Transverse colon (tissue), 4 donors: Measurements from ENCODE around the gene DKK3. TPM values are rescaled to one million over a fixed set of nuclear protein-coding genes. Genes with fewer than 3 reads are reported as not detected.

Source experiments
- DNase-seq: peaks from one replicate; pipeline ENCODE4 v3.0.0-alpha.2; 2019
- H3K27ac ChIP-seq, 4 donors: fragments of 200-600 bp; sonication (generic); 2 replicates each; pipeline ENCODE4 v1.5.1; 2016 to 2018; ENCODE audit warnings: inconsistent platforms in 4 of 4
- H3K27me3 ChIP-seq: fragments of 200-600 bp; sonication (generic); 2 replicates; pipeline ENCODE4 v1.5.1; 2017; ENCODE audit warnings: inconsistent platforms
- H3K36me3 ChIP-seq, 4 donors: fragments of 200-600 bp; sonication (generic); 2 replicates each; pipeline ENCODE4 v1.5.1; 2017 to 2019; ENCODE audit warnings: inconsistent platforms in 4 of 4
- H3K4me1 ChIP-seq, 4 donors: fragments of 200-600 bp; sonication (generic); 2 replicates each; pipeline ENCODE4 v1.5.1; 2017 to 2020; ENCODE audit warnings: inconsistent platforms in 4 of 4
- H3K4me3 ChIP-seq, 4 donors: fragments of 200-600 bp; sonication (generic); 1 replicate in 1 of 4; 2 replicates in 3 of 4; pipeline versions ENCODE4 v1.5.1 to v1.6.1; 2017 to 2019; ENCODE audit warnings: inconsistent platforms in 4 of 4
- H3K9me3 ChIP-seq, 2 donors: fragments of 200-600 bp; sonication (generic); 2 replicates each; pipeline ENCODE4 v1.5.1; 2017 to 2019; ENCODE audit warnings: inconsistent platforms in 2 of 2
- CTCF ChIP-seq, 5 experiments: fragments of 200-600 bp in 3 of 5; fragments of 450-650 bp in 2 of 5; sonication (generic) in 3 of 5; IDR thresholded peaks; 1 replicate in 2 of 5; 2 replicates in 3 of 5; pipeline ENCODE4 v1.5.1; 2016 to 2017; ENCODE audit warnings: antibody characterized with exemption in 5 of 5, inconsistent platforms in 3 of 5, mild to moderate bottlenecking in 2 of 5, moderate library complexity in 1 of 5
- EP300 ChIP-seq: sonication (generic); formaldehyde crosslinking; IDR thresholded peaks from one replicate; pipeline ENCODE4 v1.6.1; 2017; ENCODE audit warnings: antibody characterized with exemption, low read depth
- POLR2A ChIP-seq: fragments of 450-650 bp; IDR thresholded peaks from one replicate; pipeline ENCODE4 v1.6.1; 2016; ENCODE audit warnings: antibody characterized with exemption, mild to moderate bottlenecking, moderate library complexity
- POLR2AphosphoS5 ChIP-seq, 3 donors: sonication (generic); formaldehyde crosslinking; IDR thresholded peaks; one replicate each; pipeline ENCODE4 v1.6.1; 2016; ENCODE audit warnings: antibody characterized with exemption in 3 of 3
- WGBS, 2 donors: methylation state at CpG; one replicate each; pipeline ENCODE4 v1.1.5; 2018; ENCODE audit warnings: low coverage in 1 of 2; 5-methylcytosine and 5-hydroxymethylcytosine counted together
- in situ Hi-C, 4 donors: fragments of 200-750 bp; cut with MboI; loops; one replicate each; pipeline versions ENCODE4 v1.15.0 to v1.15.1; 2017; ENCODE audit warnings: low sequenced_read_pairs in 3 of 4, low pct_ligation_motif_present in 1 of 4, low pct_unique_long_range_greater_than_20kb in 1 of 4
- intact Hi-C: fragments of 100-400 bp; cut with DNase I; formaldehyde crosslinking; loops from one replicate; pipeline ENCODE4 v1.15.1; 2023; ENCODE audit warnings: low total_unique reads
- total RNA-seq, 4 donors: library from RNA; depleted of rRNA; stranded (reverse); fragments of >200 nt; gene quantifications; one replicate each; pipeline ENCODE4 v1.1.0, GENCODE V29; 2016

The DKK3 gene
- total RNA-seq, 4 donors from 2014 or later: 27.2 to 181 (median 40.1) TPM

- Histone ChIP-seq H3K4me3 (no peak overlapping the region), H3K27ac (no peak overlapping the region), H3K36me3 (peaks cover 0 to 9% (median 4%) of the 10 kb centered on the region in 4 donors), H3K4me1 (no peaks in the 10 kb centered on the region), H3K9me3 (no peaks in the 10 kb centered on the region), H3K27me3 (no peaks in the 10 kb centered on the region)
- TF ChIP-seq POLR2AphosphoS5 (IDR thresholded peaks at IDR 0.05) (no peak), EP300 (no peak), POLR2A (no peak), CTCF (IDR thresholded peaks at IDR 0.05) (no peak)
- intact Hi-C loops: no loop called here
- no peak for DNase-seq
- 78 to 80% methylated on average over 1 of the region's 1 CpG for WGBS, 2 donors
- in situ Hi-C loops: no loop called here
Observed at GRCh38 chr11:11960687-11961086, 47.7 kb downstream of the DKK3 start.

GRCh38 chr11:11959601-11960000 is 48.8 kb downstream of the DKK3 start:
- Histone ChIP-seq H3K4me3 (no peak overlapping the region), H3K27ac (no peak overlapping the region), H3K36me3 (peaks cover 0 to 20% (median 9%) of the 10 kb centered on the region in 4 donors), H3K27me3 (no peaks in the 10 kb centered on the region), H3K9me3 (no peaks in the 10 kb centered on the region), H3K4me1 (no peaks in the 10 kb centered on the region)
- intact Hi-C loops (loop anchor here (10.0 kb wide), 1 partner anchor 55 kb away; no protein-coding TSS in a partner anchor), in situ Hi-C loops (no loop called here)
- no peak for DNase-seq
- TF ChIP-seq CTCF (IDR thresholded peaks at IDR 0.05) (no peak), POLR2A (no peak), EP300 (no peak), POLR2AphosphoS5 (IDR thresholded peaks at IDR 0.05) (no peak)

DNA sequence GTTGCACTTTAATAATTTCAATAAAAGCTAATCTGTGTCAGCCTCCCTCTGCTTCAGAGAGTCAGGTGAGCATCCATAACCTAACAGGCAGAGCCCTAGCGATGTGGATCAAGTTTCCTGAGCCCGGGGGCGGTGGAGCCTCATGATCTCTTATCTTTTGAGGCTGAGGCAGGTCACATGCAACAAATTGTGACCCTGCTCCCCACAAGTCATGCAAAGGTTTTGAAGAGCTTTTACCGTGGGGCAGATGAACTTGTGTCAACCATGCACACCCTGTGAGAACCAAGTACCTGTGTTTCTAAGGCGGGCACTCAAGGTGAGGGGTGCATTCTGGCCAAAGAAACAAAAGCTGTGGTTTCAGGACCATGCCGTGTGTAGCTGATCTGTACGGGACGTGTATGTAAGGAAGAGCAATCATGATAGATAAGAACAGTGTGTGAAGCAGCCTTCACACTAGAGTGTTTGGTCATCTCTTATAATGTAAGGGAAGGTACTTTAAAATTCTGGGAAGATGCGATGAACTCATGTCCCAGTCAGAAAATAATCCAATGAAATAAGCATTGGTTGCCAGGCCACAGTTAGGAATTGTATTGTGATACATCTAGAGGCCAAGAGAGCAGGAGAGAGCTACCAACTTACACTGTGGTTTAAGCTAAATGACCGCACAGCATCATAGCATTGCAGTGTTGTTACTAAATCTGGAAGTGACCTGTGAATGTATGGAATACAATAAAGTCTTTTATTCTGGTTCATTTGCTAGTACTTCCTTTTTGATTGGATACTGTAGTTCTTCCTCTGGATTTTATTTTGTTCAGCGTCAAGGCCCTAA is 49.8 kb downstream of the DKK3 start:
- TF ChIP-seq POLR2A (no peak), CTCF (IDR thresholded peaks at IDR 0.05) (no peak), POLR2AphosphoS5 (IDR thresholded peaks at IDR 0.05) (no peak), EP300 (no peak)
- Histone ChIP-seq H3K27ac (no peak overlapping the region), H3K4me1 (no peaks in the 10 kb centered on the region), H3K36me3 (peaks cover 0 to 29% (median 14%) of the 10 kb centered on the region in 4 donors), H3K9me3 (no peaks in the 10 kb centered on the region), H3K27me3 (no peaks in the 10 kb centered on the region), H3K4me3 (no peak overlapping the region)
- DNase-seq: no peak
- in situ Hi-C loops (no loop called here), intact Hi-C loops (loop anchor here (10.0 kb wide), 1 partner anchor 56 kb away; no protein-coding TSS in a partner anchor)
- WGBS, 2 donors: 90 to 94% methylated on average over 8 to 11 of the region's 11 CpGs

DNA sequence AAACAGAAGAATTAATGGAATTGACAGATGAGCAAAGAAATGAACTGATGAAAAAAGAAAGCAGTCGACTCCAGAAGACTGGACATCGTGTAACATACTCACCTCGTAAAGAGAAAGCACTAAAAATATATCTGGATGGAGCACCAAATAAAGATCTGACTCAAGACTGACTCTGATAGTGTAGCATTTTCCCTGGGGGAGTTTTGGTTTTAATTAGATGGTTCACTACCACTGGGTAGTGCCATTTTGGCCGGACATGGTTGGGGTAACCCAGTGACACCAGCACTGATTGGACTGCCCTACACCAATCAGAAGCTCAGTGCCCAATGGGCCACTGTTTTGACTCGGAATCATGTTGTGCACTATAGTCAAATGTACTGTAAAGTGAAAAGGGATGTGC is 52.4 kb downstream of the DKK3 start:
- Histone ChIP-seq H3K9me3 (no peaks in the 10 kb centered on the region), H3K4me3 (no peak overlapping the region), H3K4me1 (no peaks in the 10 kb centered on the region), H3K27ac (no peak overlapping the region), H3K27me3 (no peaks in the 10 kb centered on the region), H3K36me3 (peaks cover 0 to 54% (median 24%) of the 10 kb centered on the region in 4 donors)
- DNase-seq: no peak
- WGBS, 2 donors: 92 to 95% methylated on average over 5 of the region's 5 CpGs
- in situ Hi-C loops: no loop called here
- TF ChIP-seq POLR2A (no peak), POLR2AphosphoS5 (IDR thresholded peaks at IDR 0.05) (no peak), CTCF (IDR thresholded peaks at IDR 0.05) (no peak), EP300 (no peak)
- intact Hi-C loops: loop anchor here (10.0 kb wide), 1 partner anchor 59 kb away; no protein-coding TSS in a partner anchor
